Liver (tissue), 3 donors: Measurements from ENCODE around the gene CHKB.

ENCODE experiments used
- CTCF ChIP-seq: fragments of 150-350 bp; IDR thresholded peaks from 2 replicates; pipeline ENCODE4 v1.5.1; 2017; ENCODE audit warnings: improper control_type of control experiment, low read depth, low read length; ENCODE audit not compliant: missing input control
- FOXA1 ChIP-seq: IDR thresholded peaks from 2 replicates; pipeline ENCODE4 v1.6.1; 2016; ENCODE audit warnings: antibody characterized with exemption
- GABPA ChIP-seq, 2 donors: IDR thresholded peaks in 1 of 2; conservative IDR thresholded peaks in 1 of 2; 2 replicates each; pipeline ENCODE4 v1.6.1; 2016; ENCODE audit warnings: antibody characterized with exemption in 2 of 2, mild to moderate bottlenecking in 1 of 2, moderate library complexity in 1 of 2
- HNF4A ChIP-seq, 2 donors: conservative IDR thresholded peaks; 2 replicates each; pipeline ENCODE4 v1.6.1; 2016; ENCODE audit warnings: antibody characterized with exemption in 2 of 2, mild to moderate bottlenecking in 2 of 2
- RAD21 ChIP-seq, 2 donors: IDR thresholded peaks; 2 replicates each; pipeline ENCODE4 v1.6.1; 2016; ENCODE audit warnings: antibody characterized with exemption in 2 of 2, mild to moderate bottlenecking in 2 of 2
- SP1 ChIP-seq: IDR thresholded peaks from 2 replicates; pipeline ENCODE4 v1.6.1; 2018; ENCODE audit warnings: antibody characterized with exemption, mild to moderate bottlenecking
- TAF1 ChIP-seq: conservative IDR thresholded peaks from 2 replicates; pipeline ENCODE4 v1.6.1; 2016; ENCODE audit warnings: antibody characterized with exemption, mild to moderate bottlenecking
- YY1 ChIP-seq: IDR thresholded peaks from 2 replicates; pipeline ENCODE4 v1.6.1; 2016; ENCODE audit warnings: antibody characterized with exemption, mild to moderate bottlenecking
- TF ChIP-seq, protein P1 (sequence below): IDR thresholded peaks from 2 replicates; pipeline ENCODE4 v1.6.1; 2016; ENCODE audit warnings: antibody characterized with exemption
- TF ChIP-seq, protein P2 (sequence below): IDR thresholded peaks from 2 replicates; pipeline ENCODE4 v1.6.1; 2016; ENCODE audit warnings: antibody characterized with exemption
- donor health status: healthy.
- donor health status: healthy.

GRCh38 chr22:50537765-50538164 lies 44.9 kb downstream of the CHKB start:
- TF ChIP-seq, protein P1, sequence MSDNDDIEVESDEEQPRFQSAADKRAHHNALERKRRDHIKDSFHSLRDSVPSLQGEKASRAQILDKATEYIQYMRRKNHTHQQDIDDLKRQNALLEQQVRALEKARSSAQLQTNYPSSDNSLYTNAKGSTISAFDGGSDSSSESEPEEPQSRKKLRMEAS: no peak
- TF ChIP-seq CTCF (no peak), SP1 (no peak), TAF1 (no peak), GABPA (IDR thresholded peaks at IDR 0.05 in 1 of 2, conservative IDR thresholded peaks at IDR 0.05 in 1 of 2) (no peak), RAD21 (IDR thresholded peaks at IDR 0.05) (no peak), HNF4A (conservative IDR thresholded peaks at IDR 0.05) (no peak), YY1 (no peak), FOXA1 (no peak)
- TF ChIP-seq, protein P2, sequence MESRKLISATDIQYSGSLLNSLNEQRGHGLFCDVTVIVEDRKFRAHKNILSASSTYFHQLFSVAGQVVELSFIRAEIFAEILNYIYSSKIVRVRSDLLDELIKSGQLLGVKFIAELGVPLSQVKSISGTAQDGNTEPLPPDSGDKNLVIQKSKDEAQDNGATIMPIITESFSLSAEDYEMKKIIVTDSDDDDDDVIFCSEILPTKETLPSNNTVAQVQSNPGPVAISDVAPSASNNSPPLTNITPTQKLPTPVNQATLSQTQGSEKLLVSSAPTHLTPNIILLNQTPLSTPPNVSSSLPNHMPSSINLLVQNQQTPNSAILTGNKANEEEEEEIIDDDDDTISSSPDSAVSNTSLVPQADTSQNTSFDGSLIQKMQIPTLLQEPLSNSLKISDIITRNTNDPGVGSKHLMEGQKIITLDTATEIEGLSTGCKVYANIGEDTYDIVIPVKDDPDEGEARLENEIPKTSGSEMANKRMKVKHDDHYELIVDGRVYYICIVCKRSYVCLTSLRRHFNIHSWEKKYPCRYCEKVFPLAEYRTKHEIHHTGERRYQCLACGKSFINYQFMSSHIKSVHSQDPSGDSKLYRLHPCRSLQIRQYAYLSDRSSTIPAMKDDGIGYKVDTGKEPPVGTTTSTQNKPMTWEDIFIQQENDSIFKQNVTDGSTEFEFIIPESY: no peak
